PC-9 (cell line): ENCODE measurements around the gene TELO2. TPM values are rescaled to one million over a fixed set of nuclear protein-coding genes. Genes with fewer than 3 reads are reported as not detected.

Experiments used
- Bru-seq: library from RNA; stranded (reverse); fragments of 400-500 nt; gene quantifications from one replicate; lab custom pipeline; 2021; lab: Mats Ljungman, UMichigan
- BruChase-seq, 2 experiments: library from RNA; stranded (reverse); fragments of 400-500 nt; gene quantifications; one replicate each; lab custom pipeline; 2021; lab: Mats Ljungman, UMichigan
- BruUV-seq: library from RNA; stranded (reverse); fragments of 400-500 nt; replicated peaks from 2 replicates; lab custom pipeline; 2021; lab: Mats Ljungman, UMichigan
- CTCF ChIA-PET: fragments of 300-600 bp; sonication (Branson Sonifier 250); formaldehyde crosslinking; loops from one replicate; lab custom pipeline; 2022; ENCODE audit warnings: antibody characterized with exemption; lab: Charles Lee
- POLR2A ChIA-PET: fragments of 300-600 bp; sonication (Branson Sonifier 250); formaldehyde crosslinking; loops from one replicate; lab custom pipeline; 2022; ENCODE audit warnings: antibody characterized with exemption; ENCODE audit not compliant: unreplicated experiment; lab: Charles Lee
- DNase-seq, 2 experiments: peaks; one replicate each; pipeline versions ENCODE4 v3.0.0 to v3.0.0-alpha.2; 2015 to 2022; ENCODE audit warnings: mixed read lengths in 1 of 2
- H2AFZ ChIP-seq: fragments of 200-600 bp; sonication (generic); 2 replicates; pipeline ENCODE4 v1.8.1; 2017; ENCODE audit warnings: antibody characterized with exemption
- H3F3A ChIP-seq: fragments of 200-600 bp; sonication (generic); 2 replicates; pipeline ENCODE4 v1.8.1; 2017; ENCODE audit warnings: antibody characterized with exemption, mild to moderate bottlenecking, low read depth; ENCODE audit not compliant: insufficient read depth
- H3K27ac ChIP-seq: fragments of 200-600 bp; sonication (generic); 2 replicates; pipeline ENCODE4 v1.6.1; 2016; ENCODE audit warnings: mixed run types
- H3K27me3 ChIP-seq: fragments of 200-600 bp; sonication (generic); 2 replicates; pipeline ENCODE4 v1.6.1; 2016; ENCODE audit warnings: low read depth, mixed run types; ENCODE audit not compliant: insufficient read depth
- H3K36me3 ChIP-seq: fragments of 200-600 bp; sonication (generic); 2 replicates; pipeline ENCODE4 v1.6.1; 2016; ENCODE audit warnings: low read depth, mixed run types
- H3K4me1 ChIP-seq: fragments of 200-600 bp; sonication (generic); replicated peaks from 2 replicates; pipeline ENCODE4 v1.6.1; 2016; ENCODE audit warnings: mixed run types; ENCODE audit not compliant: insufficient read depth
- H3K4me2 ChIP-seq: fragments of 200-600 bp; sonication (generic); 2 replicates; pipeline ENCODE4 v1.6.1; 2017; ENCODE audit warnings: mixed run types
- H3K4me3 ChIP-seq: fragments of 200-600 bp; sonication (generic); 2 replicates; pipeline ENCODE4 v1.6.1; 2016; ENCODE audit warnings: mixed run types
- H3K79me2 ChIP-seq: fragments of 200-600 bp; sonication (generic); 2 replicates; pipeline ENCODE4 v1.6.1; 2017; ENCODE audit warnings: low read depth, mixed run types
- H3K9me2 ChIP-seq: fragments of 200-600 bp; sonication (generic); 2 replicates; pipeline ENCODE4 v1.8.1; 2017; ENCODE audit warnings: mild to moderate bottlenecking; ENCODE audit not compliant: insufficient read depth
- H3K9me3 ChIP-seq: fragments of 200-600 bp; sonication (generic); 2 replicates; pipeline ENCODE4 v1.8.1; 2016; ENCODE audit warnings: low read depth; ENCODE audit not compliant: insufficient read depth
- H4K20me1 ChIP-seq: fragments of 200-600 bp; sonication (generic); 2 replicates; pipeline ENCODE4 v1.8.1; 2017; ENCODE audit not compliant: insufficient read depth
- CTCF ChIP-seq: fragments of 200-600 bp; sonication (generic); conservative IDR thresholded peaks from 2 replicates; pipeline ENCODE4 v1.6.1; 2017; ENCODE audit warnings: mixed run types, antibody characterized with exemption, mild to moderate bottlenecking, moderate library complexity
- EZH2 ChIP-seq: fragments of 200-600 bp; sonication (generic); IDR thresholded peaks from 2 replicates; pipeline ENCODE4 v1.8.0; 2017; ENCODE audit warnings: antibody characterized with exemption, low read depth
- intact Hi-C: fragments of 100-400 bp; cut with micrococcal nuclease; formaldehyde crosslinking; loops from one replicate; pipeline ENCODE4 v1.10.0; 2022; ENCODE audit not compliant: unreplicated experiment
- long read RNA-seq: library from polyadenylated mRNA; stranded (forward); transcript quantifications from one replicate; pipeline ENCODE4 v2.0.0, GENCODE V29; 2022
- total RNA-seq: library from RNA; stranded (reverse); gene quantifications from 2 replicates; pipeline ENCODE4 v1.2.3, GENCODE V29; 2021

The TELO2 gene
- 56.0 and 67.6 TPM in 2 replicates for total RNA-seq
- Bru-seq, nascent RNA, result percentile 58 among the genes with signal in this experiment
- percentile 59 among the genes with signal in this experiment for BruChase-seq, experiment 1, labeled RNA remaining after a 2-hour chase
- percentile 77 among the genes with signal in this experiment for BruChase-seq, experiment 2, labeled RNA remaining after a 6-hour chase
- long read RNA-seq, transcript TELO2-201 (21 exons, 3,314 nt), result major isoform, 17 of 36 reads
- long read RNA-seq, partial matches to known transcripts, result 7 of 36 reads
- long read RNA-seq, other reads (novel, unspliced or antisense), result 12 of 36 reads

GRCh38 chr16:1492923-1493745 lies at the start of gene TELO2:
TELO2 (plus strand) TSS chr16:1493360; CDS start chr16:1494282, 922 bp downstream.
- Histone ChIP-seq H3K9me2 (no peaks in the 10 kb centered on the region), H3K4me1 (peaks cover 18% of the 10 kb centered on the region; the same call in 1 of the 2 replicates), H2AFZ (peak within 1 kb of the TSS; percentile 96), H3K9me3 (no peaks in the 10 kb centered on the region), H3K4me3 (peak within 1 kb of the TSS; percentile 98), H3K79me2 (peaks cover 19% of the 10 kb centered on the region), H3F3A (peaks cover 8% of the 10 kb centered on the region; the same call in 1 of the 2 replicates), H3K36me3 (no peaks in the 10 kb centered on the region), H4K20me1 (peaks cover 5% of the 10 kb centered on the region; the same call in 1 of the 2 replicates), H3K27me3 (no peaks in the 10 kb centered on the region), H3K4me2 (peak within 1 kb of the TSS; percentile 95), H3K27ac (peak within 1 kb of the TSS; percentile 64)
- BruUV-seq, result no TSS peak
- peak; percentile 55 to 88 for DNase-seq
- CTCF ChIA-PET, result no interaction called here
- intact Hi-C loops, result loop anchor here (5.0 kb wide), 2 partner anchors 71 to 119 kb away; partner anchors contain the start of genes CRAMP1, IFT140 and UQCC4
- POLR2A ChIA-PET, result interaction anchor here (0.6 to 0.9 kb wide), 7 partner anchors 22 to 966 kb away, joined by 3 to 5 read pairs (median 4); partner anchors contain the start of genes IFT140 and UNKL
- TF ChIP-seq EZH2 (no peak), CTCF (no peak)

DNA sequence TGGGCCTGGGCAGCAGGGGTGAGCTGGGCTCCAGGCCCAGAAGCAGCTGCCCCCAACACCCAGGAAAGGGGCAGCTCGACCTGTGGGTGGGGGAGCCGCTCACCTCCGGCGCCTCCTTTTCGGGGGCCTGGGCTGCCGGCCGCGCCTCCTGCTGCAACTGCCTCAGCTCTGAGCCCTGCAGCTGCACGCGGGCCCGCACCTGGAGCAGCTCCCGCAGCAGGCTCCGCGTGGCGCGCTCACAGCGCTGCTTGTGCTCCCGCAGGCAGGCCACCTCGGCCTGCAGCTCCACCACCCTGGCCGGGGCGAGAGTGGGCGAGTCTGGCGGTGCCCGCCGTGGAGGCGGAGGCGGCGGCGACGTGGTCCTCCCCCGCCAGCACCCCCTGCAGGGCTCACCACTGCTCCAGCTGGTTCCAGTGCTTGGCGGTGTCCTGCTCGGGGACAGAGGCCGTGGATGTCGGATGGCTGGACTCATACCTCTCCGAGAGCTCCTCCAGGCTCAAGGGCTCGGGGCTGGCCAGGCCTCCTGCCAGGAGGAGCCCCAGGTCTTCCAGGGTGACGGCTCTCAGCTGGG lies 49.7 kb upstream of the TELO2 start:
- no peak overlapping the region for H3K27ac ChIP-seq
- no peaks in the 10 kb centered on the region for H3K79me2 ChIP-seq
- DNase-seq, result no peak
- no TSS peak for BruUV-seq
- no peak overlapping the region for H2AFZ ChIP-seq
- no peaks in the 10 kb centered on the region for H3K36me3 ChIP-seq
- H3K9me3 ChIP-seq, result no peaks in the 10 kb centered on the region
- ChIA-PET POLR2A (no interaction called here), CTCF (no interaction called here)
- intact Hi-C loops, result no loop called here
- no peaks in the 10 kb centered on the region for H3F3A ChIP-seq
- H4K20me1 ChIP-seq, result no peaks in the 10 kb centered on the region
- no peaks in the 10 kb centered on the region for H3K4me1 ChIP-seq
- no peak for TF ChIP-seq CTCF
- no peak for TF ChIP-seq EZH2
- H3K27me3 ChIP-seq, result no peaks in the 10 kb centered on the region
- no peak overlapping the region for H3K4me2 ChIP-seq
- no peaks in the 10 kb centered on the region for H3K9me2 ChIP-seq
- H3K4me3 ChIP-seq, result no peak overlapping the region
